Right ventricle myocardium superior (tissue), 1 donor: ENCODE data around the gene ESRRA. TPM values are rescaled to one million over a fixed set of nuclear protein-coding genes. Genes with fewer than 3 reads are reported as not detected.
"Not testable (repeated sequence)": the region's sequence is repeated elsewhere in the genome, so short reads cannot be mapped to it uniquely, and the experiment has no call there.

Source experiments
- ATAC-seq: fragments of 200-7000 bp; cut with Tn5 transposase; one replicate; pipeline ENCODE4 v1.9.1; 2020; ENCODE audit warnings: mild to moderate bottlenecking; ENCODE audit not compliant: poor library complexity
- DNase-seq: peaks from one replicate; pipeline ENCODE4 v3.0.0-alpha.2; 2020
- intact Hi-C: fragments of 100-400 bp; cut with DNase I; formaldehyde crosslinking; loops from one replicate; pipeline ENCODE4 v1.11.2; 2022
- total RNA-seq: library from RNA; stranded (reverse); fragmentation: NEBNext Ultra II Directional; extraction: Animal tissue kit (Norgen Biotek cat#: 25700); gene quantifications from one replicate; pipeline ENCODE4 v1.2.1, GENCODE V29; 2021
- donor health status: DM: no; HTN: yes; CAD: no; lungs with severe emphysema.

The ESRRA gene
- total RNA-seq, 1 donor from 2014 or later: 241 TPM

DNA sequence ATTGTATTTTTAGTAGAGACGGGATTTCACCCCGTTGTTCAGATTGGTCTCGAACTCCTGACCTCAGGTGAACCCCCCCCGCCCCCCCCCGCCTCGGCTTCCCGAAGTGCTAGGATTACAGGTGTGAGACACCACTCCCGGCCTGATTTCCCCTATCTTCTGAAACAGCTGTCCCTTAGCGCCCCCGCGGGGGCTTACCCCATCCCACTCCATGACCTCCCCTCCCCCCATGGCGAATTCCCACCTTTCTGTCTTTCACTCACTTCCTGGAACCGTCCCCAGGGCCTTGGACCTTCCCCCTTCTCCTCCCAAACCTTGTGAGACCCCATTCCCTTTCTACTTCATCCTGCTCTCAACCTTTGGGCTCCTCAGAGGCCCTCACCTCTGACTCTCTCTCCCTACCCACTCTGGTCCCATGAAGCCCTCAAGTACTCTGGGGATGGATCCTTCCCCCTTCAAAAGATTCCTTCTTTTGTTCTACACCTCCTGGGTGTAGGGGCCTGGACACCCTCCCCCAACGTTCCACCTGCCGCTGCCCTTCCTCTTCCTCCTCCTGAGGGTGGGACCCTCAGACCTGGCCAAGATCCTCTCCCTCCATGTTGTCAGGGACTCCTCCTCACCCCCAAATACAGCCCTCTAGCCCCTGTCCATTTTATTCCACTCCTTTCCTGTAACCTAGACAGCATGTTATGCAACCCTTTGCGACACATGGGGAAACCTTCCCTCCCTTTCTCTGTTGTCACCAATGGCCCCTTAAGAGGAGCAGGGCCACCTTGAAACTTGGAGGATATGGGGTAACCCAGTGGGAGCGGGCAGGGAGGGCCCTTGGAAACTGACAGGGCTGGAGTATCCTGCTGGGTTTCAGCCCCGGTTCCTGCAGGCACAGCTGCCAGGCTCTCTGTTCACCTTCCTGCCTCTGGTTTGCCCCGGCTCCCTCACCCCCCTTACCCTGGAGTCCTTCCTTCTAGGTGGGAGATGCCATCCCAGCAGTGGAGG, 13.7 kb downstream of the ESRRA start:
- DNase-seq (no peak), ATAC-seq (no peak)
- intact Hi-C loops: loop anchor here (5.0 kb wide), 1 partner anchor 38 kb away; the partner anchor contains the start of gene RPS6KA4

DNA sequence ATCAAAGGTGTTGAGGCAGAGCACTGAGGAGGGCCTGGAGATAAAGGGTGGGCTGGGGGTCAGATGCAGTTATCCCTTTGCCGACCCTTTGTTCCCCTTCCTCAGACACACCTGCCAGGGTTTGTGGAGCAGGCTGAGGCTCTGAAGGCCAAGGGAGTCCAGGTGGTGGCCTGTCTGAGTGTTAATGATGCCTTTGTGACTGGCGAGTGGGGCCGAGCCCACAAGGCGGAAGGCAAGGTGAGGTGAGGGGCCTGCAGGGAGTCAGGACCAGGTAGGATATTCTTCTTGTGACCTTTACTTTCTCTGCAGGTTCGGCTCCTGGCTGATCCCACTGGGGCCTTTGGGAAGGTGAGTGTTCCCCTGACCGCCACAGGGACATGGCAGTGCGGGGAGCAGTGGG, 15.2 kb downstream of the ESRRA start:
- no peak for DNase-seq
- ATAC-seq: no peak
- intact Hi-C loops: no loop called here

DNA sequence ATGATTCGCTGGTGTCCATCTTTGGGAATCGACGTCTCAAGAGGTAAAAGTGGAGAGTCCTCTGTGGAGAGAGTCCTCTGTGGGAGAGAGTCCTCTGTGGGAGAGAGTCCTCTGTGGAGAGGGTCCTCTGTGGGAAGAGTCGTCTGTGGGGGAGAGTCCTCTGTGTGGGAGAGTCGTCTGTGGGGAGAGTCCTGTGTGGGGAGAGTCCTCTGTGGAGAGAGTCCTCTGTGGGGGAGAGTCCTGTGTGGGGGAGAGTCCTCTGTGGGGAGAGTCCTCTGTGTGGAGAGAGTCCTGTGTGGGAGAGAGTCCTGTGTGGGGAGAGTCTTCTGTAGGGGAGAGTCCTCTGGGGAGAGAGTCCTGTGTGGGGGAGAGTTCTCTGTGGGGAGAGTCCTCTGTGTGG, 15.7 kb downstream of the ESRRA start:
- ATAC-seq (no peak), DNase-seq (no peak)
- intact Hi-C loops: no loop called here

DNA sequence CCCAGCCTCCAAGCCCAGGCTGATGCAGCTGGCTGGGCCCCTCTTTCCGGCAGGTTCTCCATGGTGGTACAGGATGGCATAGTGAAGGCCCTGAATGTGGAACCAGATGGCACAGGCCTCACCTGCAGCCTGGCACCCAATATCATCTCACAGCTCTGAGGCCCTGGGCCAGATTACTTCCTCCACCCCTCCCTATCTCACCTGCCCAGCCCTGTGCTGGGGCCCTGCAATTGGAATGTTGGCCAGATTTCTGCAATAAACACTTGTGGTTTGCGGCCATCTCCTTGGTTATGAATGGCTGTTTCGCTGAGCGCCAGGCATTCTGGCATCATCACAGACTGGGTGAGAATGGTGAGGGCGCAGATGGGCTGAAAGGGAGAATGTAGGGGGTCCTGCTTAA, 16.2 kb downstream of the ESRRA start:
- DNase-seq: no peak
- ATAC-seq: no peak
- intact Hi-C loops: no loop called here

DNA sequence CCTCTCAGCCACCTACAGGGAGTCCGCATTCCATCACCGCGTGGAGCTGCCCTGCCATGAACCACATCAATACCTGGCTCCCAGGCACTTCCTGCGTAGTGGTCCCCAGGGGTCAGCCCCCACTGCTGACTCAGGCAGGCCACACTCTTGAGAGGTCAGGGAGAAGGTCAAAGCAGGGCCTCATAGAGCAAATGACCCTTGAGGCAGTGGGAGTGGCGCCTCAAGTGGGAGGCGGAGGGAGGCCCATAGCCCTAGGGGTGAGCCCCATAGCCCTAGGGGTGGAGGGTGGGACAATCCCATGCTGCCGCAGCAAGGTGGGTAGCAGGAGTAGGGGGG, 17.6 kb downstream of the ESRRA start:
- DNase-seq: no peak
- ATAC-seq: no peak
- intact Hi-C loops: no loop called here

DNA sequence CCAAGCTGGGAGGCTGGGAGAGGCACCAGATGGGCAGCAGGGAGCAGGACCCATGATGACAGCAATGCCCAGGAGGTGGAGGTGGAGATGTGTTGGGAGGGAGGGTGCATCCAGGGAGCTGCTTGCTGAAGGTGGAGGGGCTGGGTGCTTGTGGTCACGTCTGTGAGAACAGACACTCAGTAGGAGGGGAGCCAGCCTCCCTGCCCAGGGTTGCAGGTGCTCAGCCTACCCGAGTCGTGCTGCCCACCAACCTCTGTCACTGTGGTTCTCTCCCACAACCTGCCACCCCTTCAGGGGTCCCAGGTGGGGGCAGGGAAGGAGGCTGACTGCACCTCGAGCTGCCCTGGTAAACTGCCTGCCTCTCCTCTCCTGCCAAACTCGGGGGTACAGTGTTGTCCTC, 18.0 kb downstream of the ESRRA start:
- DNase-seq (no peak), ATAC-seq (no peak)
- intact Hi-C loops: no loop called here

DNA sequence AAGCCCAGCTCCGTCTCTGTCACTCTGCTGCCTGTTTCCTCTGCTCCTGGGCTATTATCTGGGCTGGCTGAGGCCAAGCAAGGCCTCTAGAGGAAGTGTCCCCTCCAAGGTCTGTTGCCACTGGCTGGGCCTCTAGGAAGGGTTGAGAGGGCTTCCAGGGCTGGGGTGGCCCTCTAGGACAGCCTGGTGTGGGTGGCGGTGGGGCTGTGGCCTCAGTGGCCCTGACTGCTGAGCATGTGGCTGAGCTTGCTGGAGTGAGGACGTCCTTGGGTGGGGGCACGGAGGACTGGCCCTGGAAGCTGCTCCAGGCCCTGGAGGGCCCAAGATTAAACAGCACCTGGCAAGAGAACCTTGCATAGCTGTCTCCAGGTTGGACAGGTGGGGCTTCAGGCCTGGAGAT, 18.7 kb downstream of the ESRRA start:
- DNase-seq, intact Hi-C loops, ATAC-seq: not testable (repeated sequence)

DNA sequence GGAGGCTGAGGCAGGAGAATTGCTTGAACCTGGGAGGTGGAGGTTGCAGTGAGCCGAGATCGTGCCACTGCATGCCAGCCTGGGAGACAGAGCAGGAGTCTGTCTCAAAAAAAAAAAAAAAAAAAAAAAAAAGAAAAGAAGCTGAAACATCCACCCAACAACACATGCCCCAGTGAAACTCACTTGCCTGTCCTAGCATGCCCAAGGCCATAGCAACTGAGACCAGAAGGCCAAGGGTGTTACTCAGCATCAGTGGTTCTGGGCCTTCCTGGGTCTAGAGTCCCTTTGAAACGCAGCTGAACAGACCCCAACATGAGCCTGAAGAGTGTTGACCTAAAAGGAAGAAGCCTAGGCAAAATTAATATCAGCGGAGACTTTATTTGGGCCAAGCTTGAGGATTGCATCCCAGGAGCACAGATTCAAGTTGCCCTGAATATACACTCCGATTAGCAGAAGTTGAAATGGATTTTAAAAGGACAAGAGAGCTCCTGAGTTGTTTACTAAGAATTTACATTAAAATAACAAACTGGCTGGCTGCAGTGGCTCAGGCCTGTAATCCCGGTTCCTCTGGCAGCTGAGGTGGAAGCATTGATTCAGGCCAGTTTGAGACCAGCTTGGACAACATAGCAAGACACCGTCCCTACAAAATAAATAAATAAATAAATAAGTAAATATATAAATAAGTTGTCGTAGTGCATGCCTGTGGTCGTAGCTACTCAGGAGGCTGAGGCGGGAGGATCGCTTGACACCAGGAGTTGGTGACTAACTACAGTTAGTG, 19.6 kb downstream of the ESRRA start:
- ATAC-seq (no peak), DNase-seq (no peak)
- intact Hi-C loops: no loop called here

DNA sequence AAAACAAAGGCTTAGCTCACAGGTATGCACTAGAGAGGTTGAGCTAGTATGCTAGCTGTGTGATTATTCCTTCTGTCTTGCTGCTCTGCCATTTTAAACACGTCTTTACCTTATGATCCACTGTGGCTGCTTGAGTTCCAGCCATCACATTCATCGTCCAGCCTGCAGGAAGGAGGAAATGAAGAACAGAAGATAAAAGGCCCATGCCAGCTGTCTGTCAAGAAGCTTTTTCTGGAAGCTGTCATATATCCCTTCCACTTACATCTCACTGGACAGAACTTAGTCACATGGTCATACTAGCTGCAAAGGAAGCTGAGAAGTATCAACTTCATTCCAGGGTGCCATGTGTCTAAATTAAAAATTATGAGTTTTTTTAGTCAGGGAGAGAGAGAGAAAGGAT, 22.1 kb downstream of the ESRRA start:
- no peak for ATAC-seq
- DNase-seq: no peak
- intact Hi-C loops: no loop called here

DNA sequence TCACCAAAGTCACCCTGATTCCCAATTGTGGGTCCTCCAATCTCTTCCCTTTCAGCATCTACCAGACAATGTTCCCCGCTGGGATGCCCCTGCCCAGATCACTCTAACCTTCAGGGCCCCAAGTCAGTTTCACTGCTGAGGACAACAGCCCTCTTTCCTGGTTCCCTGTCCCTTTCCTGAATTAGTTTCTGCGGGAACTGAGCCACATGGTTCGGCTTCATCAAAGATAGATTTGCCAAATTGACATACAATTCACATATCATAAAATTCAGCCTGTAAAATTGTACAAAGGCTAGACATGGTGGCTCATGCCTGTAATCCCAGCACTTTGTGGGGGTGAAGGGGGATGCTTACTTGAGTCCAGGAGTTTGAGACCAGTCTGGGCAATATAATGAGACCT, 22.7 kb downstream of the ESRRA start:
- DNase-seq (no peak), ATAC-seq (no peak)
- intact Hi-C loops: no loop called here

DNA sequence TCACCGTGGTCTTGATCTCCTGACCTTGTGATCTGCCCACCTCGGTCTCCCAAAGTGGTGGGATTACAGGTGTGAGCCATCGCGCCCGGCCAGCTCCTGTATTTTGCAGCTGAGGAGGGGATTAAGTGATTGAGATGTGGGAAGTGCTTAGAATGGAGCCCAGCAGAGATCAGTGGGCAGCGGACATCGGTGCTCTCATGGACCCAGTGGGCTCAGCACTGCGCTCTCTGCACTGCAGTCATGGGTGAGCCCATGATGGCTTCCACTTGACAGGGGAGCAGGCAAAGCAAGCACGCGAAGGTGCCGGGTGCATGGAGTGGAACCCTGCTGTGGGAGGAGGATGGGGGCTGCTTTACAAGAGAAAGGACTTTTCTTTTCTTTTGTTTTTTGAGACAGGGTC, 25.6 kb downstream of the ESRRA start:
- ATAC-seq (no peak), DNase-seq (no peak)
- intact Hi-C loops: no loop called here

DNA sequence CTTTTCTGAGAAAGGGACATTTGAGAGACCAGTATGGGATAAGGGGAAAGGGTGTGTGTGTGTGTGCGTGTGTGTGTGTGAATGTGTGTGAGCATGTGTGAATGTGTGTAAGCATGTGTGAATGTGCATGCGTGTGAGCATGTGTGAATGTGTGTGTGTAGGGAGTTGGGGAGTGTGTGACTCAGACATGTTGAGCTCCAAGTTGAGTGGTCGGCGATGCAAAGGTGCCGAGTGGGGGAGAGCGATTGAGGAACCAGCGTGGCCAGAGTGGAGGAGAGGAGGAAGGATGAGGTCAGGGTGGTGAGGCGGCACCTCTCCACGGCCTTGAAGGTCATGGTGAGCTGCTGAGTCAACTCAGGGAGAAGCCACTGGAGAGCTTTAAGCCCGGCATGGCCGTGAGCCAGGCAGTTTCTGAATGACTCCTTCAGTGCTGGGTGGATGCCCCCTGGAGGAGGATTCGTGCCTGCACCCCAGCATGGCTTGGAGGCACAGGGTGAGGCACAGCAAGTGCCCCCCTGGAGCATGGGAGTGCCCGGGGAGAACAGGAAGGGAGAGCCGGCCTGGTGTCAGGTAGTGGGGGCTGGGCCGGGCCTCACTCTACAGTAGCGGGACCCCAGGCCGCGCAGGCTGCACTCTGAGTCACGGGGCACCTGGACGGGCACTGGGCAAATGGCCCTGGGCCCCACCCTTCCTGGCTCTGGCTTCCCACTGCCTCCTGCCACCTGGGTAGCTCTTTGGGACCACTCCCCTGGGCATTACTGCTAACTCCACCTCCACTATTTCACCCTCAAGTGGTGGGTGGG, 26.4 kb downstream of the ESRRA start:
- DNase-seq (peak; percentile 88), ATAC-seq (peak; percentile 71)
- intact Hi-C loops: no loop called here

DNA sequence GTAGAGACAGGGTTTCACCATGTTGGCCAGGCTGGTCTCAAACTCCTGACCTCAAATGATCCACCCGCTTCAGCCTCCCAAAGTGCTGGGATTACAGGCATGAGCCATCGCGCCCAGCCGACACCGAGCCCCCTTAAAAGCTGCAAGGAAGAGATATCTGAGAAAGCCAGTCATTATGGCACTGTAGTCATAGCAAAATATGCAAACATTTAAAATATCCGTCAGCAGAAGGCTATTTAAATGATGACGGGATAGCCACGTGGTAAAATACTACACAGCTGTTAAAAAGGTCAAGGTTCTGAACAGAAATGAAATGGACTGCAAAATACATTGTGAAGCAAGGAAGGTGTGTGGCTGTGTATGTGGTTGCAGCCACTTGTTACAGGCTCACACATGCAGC, 28.2 kb downstream of the ESRRA start:
- ATAC-seq (no peak), DNase-seq (no peak)
- intact Hi-C loops: no loop called here

DNA sequence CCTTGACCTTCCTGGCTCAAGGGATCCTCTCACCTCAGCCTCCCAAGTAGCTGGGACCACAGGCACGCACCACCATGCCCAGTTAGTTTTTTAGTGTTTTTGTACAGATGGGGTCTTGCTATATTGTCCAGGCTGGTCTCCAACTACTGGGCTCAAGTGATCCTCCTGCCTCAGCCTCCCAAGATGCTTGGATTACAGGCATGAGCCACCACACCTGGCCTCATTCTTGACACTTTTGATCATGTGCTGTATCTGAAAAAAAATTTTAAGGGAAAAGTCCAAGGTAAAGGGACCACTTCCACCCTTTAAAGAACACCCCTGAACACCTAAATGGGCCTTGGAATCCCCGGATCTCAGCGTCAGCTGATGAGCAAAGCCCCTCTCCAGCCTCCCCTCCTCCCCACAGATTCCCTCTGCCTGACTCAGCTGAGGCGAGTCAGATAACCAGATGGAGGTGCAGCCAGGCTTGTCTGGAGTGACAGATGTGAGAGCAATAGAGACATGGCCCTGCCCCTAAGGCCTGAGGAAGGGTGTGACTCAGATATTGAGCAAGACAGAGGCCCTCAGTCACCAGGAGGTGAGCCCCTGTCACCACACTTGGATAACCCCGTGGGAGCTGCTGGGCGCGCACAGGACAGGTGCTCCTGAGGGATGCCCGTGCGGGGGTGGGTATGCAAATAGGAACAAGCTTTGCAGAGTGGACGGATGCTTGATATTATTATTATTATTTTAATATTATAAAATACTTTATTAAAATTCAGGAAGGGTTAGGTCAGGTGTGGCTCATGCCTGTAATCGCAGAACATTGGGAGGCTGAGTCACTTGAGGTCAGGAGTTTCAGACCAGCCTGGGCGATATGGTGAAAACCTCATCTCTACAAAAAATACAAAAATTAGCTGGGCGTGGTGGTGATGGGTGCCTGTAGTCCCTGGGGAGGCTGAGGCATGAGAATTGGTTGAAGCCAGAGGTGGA, 29.7 kb downstream of the ESRRA start:
- intact Hi-C loops: no loop called here
- no peak for DNase-seq
- peak; percentile 60 for ATAC-seq

DNA sequence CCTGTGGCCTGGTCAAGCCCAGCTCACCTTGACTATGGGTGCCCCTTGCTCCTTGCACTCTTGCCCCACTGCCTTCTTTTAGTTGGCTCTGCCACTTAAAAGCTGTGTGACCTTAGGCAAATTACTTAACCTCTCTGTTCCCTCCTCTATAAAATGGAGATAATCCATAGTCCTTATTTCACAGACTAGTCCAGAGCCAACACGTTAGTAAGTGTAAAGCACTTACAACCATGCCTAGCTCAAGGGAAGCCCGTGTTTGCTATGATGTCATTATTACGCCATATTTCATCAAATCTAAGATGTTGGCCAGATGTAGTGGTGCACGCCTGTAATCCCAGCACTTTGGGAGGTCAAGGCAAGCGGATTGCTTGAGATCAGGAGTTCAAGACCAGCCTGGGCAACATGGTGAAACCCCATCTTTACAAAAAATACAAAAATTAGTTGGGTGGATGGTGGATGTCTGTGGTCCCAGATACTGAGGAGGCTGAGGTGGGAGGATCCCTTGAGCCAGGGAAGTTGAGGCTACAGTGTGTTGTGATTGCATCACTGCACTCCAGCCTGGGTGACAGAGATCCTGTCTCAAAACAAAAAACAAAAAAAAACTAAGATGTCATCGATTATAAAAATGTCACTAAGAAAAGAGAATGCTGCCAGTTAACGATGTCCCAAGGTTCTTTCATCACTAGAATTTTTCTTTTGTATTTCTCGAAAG, 32.4 kb downstream of the ESRRA start:
- intact Hi-C loops: no loop called here
- DNase-seq: no peak
- ATAC-seq: no peak

DNA sequence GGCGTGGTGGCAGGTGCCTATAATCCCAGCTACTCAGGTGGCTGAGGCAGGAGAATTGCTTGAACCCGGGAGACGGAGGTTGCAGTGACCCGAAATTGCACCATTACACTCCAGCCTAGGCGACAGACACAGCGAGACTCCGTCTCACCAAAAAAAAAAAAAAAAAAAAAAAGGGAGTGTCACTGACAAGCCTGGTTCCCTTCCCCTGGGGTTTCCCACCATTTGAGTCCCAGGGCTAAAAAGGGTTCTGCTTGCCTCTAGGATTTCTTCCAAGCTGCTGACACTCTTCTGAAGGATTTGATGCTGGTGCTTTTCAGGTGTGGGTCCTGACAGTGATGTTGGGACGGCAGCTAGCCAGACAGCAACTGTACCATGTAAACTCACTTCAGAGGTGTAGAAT, 33.4 kb downstream of the ESRRA start:
- ATAC-seq: no peak
- no peak for DNase-seq
- intact Hi-C loops: no loop called here

DNA sequence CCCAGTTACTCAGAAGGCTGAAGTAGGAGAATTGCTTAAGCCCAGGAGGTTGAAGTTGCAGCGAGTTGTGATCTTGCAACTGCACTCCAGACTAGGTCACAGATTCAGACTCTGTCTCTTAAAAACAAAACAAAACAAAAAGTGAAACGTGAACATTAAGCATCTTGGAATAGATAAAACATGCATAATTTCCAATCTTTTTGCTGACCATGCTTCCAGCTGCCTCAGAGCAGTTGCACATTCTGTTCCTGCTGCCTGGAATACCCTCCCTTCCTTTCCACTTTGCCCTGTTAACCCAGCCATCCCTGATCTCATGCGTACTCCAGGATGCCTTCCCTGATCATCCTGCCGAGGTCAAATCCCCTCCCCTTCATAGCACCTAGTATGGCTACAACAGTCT, 34.0 kb downstream of the ESRRA start:
- ATAC-seq (no peak), DNase-seq (no peak)
- intact Hi-C loops: no loop called here
